Activated CD4-positive, alpha-beta T cell treated with anti-CD3 and anti-CD28 coated beads, Interleukin-2, amount 50 U/mL, for 4 hours (primary cell): Measurements from ENCODE around the gene RECQL.
A peak's percentile ranks its signal among the peaks of the same experiment; 100 is the strongest.

Experiments used
- DNase-seq, 2 experiments: peaks; one replicate each; pipeline ENCODE4 v3.0.0-alpha.2; 2020

The RECQL gene, protein sequence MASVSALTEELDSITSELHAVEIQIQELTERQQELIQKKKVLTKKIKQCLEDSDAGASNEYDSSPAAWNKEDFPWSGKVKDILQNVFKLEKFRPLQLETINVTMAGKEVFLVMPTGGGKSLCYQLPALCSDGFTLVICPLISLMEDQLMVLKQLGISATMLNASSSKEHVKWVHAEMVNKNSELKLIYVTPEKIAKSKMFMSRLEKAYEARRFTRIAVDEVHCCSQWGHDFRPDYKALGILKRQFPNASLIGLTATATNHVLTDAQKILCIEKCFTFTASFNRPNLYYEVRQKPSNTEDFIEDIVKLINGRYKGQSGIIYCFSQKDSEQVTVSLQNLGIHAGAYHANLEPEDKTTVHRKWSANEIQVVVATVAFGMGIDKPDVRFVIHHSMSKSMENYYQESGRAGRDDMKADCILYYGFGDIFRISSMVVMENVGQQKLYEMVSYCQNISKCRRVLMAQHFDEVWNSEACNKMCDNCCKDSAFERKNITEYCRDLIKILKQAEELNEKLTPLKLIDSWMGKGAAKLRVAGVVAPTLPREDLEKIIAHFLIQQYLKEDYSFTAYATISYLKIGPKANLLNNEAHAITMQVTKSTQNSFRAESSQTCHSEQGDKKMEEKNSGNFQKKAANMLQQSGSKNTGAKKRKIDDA

DNA sequence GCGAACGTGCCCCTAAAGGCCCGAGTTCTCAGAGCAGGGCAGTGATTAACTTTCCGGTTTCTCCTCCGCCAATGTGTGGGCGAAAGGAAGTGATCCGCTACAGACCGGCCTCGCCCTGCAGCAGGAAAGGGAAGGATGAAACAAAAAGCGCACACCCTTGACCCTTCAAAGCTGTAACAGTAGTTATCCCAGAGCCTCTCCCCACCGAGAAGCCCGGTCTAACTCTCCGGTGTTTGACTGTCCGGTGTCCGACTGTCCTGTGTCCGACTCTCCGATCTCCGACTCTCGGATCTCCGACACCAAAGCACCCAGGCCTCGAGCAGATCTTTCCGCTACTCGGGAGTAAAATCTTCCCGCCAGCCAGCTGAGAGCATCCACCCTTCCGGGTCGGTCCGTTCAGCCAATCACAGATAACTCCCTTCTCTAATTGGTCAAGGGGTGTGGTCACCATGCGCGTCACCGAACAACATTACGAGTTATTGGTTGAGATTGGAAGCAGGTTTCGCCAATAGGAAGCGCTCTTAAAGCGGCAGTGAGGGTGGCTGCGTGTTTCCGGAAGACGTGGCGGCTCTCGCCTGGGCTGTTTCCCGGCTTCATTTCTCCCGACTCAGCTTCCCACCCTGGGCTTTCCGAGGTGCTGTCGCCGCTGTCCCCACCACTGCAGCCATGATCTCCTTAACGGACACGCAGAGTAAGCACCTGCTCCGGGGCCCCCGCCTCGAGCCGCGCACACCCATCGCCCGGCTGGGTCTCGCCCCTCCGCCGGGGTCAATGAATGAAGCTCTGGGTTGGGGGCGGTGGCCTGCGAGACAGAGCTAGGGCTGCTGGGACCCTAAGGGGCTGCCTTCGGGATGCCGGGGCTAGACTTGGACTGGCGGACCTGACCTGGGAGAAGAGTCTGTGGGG, at the start of gene RECQL, which contains the start of gene GOLT1B:
Gene RECQL, minus strand, starts transcription at position 378 of the 906 bp plus-strand sequence. CDS start 2,065 bp downstream, outside the sequence.
Gene GOLT1B, plus strand, starts transcription at position 532 of the 906 bp plus-strand sequence. Its CDS starts 135 bp downstream, at position 667.
- DNase-seq = peak; percentile 85 to 87

DNA sequence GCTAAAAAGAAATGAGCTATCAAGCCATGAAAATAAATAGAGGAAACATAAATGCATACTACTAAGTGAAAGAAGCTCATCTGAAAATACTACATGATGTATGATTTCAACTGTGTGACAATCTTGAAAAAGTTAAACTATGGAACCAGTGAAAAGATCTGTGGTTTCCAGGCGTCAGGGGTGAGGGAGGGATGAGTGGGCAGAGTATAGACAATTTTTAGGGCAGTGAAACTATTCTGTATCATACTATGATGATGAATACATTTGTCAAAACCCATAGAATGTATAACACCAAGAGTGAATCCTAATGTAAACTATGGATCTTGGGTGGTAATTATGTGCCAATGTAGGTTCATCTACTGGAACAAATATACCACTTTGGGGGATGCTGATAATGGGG, 46.0 kb upstream of the RECQL start:
- DNase-seq = no peak

DNA sequence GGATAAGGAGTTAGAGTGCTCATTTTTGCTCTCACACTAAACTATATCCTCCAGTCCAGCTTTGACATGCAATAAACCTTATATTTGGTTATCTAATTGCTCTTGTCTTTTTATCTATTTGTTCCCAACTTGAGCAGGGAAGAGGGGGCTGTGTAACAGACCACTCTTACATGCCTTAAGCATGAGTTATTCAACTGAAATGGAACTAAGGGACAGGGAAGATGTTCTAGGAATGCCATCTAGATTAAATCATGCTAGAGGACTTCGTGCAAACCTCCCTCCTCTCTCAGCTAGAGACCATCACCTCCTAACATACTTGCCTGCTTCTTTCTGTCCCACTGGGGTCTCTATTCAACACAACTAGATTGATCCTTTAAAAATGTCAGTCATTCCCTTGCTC, 45.3 kb upstream of the RECQL start:
- no peak for DNase-seq

DNA sequence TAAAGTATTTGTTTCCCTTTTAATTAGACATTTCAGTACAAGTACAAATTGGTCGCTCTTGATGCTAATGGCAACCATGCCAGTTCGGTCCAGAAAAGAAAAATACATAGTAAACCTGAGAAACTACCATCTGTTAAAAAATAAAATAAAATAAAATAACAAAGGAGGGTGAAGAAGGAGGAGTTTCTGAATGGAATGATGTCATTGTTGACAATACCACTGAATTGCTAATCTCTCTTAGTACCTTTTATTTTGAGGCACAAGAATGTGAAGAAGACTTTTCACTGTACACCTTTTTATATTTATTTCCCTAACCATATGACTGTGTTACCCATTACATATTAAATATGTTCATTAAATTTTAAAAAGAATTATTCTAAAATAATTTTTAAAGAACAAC, 44.1 kb upstream of the RECQL start:
- DNase-seq = no peak

DNA sequence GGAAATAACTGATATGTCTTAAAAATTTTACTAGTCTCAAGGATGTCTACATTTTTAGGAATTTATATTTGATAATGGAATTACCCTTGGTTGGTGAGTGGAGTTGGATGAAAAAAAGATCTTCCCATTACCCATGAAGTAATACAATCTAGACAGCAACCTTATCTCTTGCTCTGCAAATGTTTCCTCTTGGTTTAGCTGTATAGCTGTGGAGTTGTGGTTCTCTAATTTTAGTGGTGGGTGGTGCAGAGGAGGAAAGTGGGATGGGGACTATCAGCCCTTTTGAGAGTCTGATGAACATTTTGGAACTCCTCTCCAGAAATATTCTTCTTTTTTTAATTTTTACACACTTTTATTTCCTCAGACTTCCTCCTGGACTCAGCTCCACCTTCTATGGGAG, 41.7 kb upstream of the RECQL start:
- DNase-seq = no peak

DNA sequence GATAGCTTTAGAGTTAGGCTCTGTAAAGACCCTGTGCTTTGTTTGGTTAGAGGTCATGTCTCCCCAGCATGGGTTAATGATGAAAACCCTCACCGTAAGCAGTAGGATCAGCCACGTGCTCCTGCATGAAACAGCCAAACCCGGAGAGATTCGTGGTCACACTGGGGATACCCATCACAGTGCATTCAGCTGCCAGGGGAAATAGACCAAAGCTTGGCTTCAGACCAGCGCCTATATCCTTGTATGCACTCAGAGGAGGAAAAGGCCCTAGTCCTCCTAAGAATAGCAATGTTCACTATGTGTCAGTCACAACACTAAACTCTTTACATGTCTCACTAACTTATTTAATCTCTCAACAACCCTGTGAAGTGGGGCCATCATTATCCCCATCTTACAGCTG, 41.0 kb upstream of the RECQL start:
- no peak for DNase-seq

DNA sequence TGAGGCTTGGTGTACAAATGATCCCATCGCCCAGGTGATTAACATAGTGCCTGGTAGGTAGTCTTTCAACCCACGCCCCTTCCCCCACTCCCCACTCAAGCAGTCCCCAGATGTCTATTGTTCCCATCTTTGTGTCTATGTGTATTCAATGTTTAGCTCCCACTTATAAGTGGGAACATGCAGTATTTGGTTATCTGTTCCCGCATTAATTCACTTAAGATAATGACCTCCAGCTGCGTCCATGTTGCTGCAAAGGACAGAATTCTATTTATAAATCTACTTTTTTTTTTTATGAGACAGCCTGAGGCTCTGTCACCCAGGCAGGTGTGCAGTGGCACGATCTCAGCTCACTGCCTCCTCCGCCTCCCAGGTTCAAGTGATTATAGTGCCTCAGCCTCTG, 40.3 kb upstream of the RECQL start:
- DNase-seq = no peak

DNA sequence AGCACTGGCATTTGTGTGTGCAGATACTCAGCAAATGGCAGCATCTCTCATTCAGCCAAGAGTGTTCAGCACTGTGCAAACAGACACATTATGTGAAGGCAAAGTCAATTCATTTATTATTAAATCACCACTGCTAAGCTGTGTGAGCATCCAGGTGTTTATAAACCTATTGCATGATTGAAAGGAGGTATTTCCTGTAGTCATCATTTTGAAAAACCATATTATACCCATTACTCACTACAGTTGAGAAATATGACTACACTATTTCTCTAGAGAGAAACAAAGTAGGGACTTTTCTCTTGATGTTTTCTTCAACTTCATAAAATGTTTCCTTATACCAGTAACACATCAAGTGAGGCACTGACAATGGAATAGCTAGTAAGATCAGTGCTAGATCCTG, 38.4 kb upstream of the RECQL start:
- no peak for DNase-seq

DNA sequence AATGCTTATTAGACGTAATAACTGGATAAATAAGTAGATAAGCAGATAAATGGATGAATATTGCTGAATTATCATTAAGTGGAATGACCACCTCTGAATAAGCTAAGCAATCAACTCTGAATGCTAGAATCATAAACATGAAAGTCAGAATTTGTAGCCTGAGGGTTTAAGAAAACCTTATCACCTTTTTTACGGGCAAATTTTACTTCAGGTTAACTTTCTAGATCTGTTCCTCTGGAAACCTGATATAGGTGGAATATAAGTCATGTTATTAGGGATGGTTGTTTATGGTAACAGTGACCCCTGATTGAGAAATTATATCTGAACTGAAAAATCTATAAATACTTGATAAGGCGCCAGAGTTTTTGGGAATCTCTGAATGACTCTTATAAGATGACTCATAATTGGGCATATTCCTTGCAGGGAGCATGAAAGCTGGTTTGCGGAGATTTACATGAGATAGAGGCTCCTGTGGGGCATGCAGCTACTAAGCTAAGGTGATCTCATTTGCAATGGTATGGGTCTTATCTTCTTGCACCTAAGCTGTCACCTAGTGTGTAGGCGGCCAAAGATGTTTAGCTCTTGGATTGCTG, 36.7 kb upstream of the RECQL start:
- no peak for DNase-seq

DNA sequence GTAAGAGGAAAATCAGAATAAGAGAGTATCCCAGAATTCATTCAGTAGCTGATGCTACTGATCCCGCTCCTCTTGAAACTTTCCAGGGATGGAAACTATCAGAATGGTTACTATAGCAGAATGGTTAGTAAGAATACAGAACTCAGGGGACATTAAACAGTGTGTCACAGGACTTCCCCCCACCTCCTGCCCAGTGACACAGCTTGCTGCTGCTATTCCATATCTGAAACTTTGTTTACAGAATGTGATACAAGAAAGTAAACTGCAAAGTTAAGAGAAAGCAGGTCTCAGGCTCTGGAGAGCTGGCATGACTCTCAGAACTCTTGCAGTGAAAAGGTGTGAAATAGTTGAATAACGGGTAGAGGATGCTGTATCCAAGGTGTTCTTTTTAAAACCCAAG, 28.0 kb upstream of the RECQL start:
- DNase-seq = no peak

DNA sequence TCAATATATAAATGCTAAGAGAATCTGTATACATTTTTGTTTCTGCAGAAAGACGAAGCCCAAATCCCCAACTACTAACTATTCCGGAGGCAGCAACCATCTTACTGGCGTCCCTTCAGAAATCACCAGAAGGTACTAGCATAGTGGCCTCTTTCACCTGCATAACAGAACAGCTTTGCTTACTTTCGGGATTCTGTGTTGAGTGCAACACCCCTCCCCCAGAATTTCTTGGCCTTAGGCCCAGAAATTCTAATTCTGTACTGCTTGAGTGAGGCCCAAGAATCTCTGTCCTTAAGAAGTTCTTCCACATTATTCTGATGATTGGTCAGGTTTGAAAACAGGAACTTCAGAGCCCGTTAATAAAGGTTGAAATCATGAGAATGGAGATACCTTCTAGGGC, 27.5 kb upstream of the RECQL start:
- DNase-seq = no peak

DNA sequence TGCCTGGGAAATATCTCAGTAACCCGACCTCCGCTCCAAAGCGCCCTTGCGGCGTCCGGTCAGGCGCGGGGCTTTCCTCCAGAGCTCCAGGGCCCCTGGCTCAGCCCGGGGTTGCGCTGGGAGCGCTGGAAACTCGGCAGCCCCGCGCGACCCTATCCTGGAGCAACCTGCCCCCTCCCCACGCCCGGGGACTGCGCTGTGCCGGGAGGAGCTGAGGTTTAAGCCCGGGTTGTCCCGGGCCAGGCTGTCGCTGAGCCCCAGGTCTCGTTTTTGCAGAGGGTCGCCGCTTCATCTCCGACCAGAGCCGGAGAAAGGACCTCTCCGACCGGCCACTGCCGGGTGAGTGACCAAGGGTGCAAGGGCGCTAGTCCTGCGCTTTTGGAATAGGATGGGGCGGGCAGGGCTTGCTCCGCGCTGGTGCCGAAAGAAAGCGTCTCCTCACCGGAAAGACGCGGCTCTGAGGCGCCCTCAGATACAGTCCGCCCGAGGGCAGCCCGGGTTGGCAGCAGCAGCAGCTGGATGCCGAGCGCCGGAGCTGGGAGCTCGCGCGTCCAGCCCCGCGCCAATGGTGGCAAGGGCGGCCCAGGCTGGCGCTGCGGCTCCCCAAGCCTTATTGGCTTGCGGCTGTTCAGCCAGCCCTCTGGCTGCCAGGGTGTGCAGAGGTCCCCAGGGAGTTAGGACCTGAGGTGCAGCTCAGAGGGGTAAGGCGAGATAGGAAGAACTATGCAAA, 26.2 kb upstream of the RECQL start:
- DNase-seq = peak; percentile 34 to 46

DNA sequence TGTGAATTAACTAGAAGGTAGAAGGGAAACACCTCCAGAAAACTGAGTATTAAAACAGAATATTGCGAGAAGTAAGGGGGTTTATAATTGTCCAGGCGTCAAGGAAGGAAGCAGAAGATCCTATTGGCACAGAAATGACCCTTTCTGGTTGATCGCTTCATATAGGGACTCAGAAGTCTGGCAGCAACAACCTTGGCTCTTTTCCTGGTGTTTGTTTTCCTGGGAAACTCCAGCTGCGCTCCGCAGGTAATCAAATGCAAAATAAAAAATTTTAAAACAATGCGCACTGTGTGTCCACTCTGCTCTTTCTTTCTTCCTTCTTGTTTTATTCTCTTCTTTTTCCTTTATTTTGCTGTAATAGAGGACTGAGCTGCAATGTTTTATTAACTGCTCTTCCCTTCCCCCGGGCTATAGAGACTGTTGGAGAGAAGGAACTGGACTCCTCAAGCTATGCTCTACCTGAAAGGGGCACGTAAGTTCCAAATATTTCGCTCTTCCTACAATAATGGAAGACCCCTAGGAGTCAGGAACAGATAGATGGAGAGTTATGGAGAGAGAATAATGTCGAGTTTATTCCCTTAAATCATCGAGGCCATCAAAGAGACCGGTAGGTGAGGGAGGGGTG, 25.4 kb upstream of the RECQL start:
- DNase-seq = no peak

DNA sequence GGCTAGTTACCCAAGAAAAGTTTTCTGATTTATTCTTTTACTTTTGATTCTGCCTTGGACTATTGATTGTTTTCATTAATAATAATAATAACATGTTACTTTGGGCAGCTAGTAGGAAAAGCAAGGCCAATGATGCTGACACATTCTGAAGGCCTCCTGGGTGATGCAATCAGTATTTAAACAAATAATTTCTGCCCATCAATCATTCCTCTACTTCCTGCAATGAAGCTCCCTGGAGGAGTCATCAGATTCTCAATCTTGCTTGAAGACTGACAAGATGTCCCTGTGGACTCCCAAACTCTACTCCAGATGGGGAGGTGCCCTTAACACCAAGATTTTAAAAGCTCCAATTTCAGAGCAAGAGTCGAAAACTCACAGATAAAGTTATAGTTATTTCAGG, 24.6 kb upstream of the RECQL start, which contains the start of gene SPX:
Gene SPX, plus strand, starts transcription at position 244 of the 400 bp plus-strand sequence. CDS start 177 bp downstream, outside the sequence.
- DNase-seq = no peak

DNA sequence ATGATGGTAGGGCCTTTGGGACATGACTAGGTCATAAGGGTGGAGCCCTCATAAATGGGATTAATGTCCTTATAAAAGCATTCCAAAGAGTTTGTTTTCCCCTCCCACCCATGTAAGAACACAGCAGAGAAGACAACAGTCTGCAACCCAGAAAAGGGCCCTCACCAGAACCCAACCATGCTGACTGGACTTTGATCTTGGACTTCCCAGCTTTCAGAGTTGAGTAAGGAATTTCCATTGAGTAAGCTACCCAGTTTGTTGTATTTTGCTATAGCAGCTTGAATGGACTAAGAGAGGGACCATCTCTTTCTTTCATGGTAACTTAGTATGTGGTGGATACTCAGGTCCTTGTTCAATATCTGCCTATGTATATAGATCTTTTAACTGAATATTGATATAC, 21.7 kb upstream of the RECQL start:
- DNase-seq = no peak

DNA sequence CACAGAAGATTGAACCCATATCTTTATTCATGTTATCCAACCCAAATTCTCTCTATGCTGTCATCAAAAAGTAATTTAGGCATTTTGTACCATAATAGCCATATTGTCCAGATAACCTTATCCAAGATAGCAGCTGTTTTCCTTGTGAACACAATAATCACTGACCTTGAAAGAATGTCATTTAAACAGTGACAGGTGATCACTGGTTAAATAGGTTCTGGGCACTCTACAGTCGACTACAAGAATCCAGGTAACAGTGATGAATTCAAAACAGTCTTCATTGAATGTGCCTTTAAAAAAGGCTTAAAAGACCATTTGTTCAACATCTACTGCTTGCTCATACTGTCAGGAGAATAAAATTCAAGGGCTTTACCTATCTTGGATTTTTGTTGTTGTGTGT, 20.1 kb upstream of the RECQL start:
- DNase-seq = no peak

DNA sequence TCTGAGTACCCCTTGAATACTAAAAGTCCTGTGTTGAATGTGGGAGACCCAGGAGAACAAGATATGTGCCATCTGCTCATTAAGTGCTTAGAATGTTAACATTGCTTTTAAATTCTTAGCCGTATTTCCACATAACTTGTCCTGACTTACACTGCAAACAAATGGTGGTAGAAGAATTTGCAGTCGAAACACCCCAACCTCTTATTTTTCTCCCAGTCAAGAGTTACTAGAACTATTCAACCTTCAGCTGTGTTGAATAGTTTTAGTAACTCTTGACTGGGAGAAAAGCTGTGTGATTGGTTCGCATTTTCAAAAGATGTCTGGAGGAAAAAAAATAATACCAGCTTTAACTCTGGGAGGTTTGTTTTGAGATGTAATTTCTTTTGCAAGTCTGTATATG, 17.0 kb upstream of the RECQL start:
- DNase-seq = no peak

DNA sequence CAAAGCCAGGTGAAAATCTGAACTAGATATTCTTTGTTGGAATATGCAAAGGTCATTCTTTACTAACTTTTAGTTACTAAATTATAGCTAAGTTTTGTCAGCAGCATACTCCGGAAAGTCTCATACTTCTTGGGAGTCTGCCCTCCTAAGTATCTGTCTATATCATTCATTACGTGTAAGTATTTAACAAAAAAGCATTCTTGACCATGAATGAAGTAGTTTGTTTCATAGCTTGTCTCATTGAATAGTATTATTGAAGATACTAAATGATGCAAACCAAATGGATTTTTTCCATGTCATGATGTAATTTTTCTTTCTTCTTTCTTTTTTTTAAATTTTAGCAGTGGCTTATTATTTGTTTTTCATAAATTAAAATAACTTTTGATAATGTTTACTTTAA, 14.8 kb upstream of the RECQL start:
- no peak for DNase-seq

DNA sequence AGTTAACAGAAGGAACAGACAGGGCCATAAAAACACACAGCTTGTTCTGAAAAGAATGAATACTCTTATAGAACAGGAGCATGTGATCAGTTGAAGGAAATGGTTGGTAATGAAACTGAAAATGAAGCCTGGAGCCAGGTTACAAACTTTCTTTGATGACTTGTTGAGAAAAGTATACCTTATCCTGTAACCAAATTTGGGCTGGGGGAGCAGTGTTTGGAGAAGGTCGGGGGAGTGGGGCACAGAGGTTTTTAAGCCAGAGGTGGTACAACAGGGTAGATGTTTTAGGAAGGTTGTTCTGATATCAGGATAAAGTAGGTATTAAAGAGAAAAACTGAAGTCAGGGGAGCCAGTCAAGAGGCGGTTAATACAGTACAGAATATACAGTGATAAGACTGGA, 8.3 kb upstream of the RECQL start:
- DNase-seq = no peak

DNA sequence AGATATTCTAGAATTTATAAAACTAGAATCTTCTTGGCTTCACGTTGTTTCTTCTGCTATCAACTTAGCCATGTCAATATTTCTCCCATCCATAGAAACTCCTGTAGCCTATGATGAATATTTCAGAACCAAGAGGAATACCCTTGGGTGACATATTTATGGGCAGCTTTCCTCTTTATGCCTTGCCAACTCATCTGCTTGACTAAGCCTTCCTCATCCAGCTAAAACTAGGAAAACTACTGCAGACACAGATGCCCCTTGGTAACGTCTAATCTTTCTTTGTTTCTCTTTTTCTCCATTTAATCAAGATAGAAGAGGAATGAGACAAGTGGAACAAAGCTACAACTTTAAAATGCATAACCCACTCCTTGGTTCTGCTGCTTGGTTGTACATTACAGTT, 6.4 kb upstream of the RECQL start:
- no peak for DNase-seq

DNA sequence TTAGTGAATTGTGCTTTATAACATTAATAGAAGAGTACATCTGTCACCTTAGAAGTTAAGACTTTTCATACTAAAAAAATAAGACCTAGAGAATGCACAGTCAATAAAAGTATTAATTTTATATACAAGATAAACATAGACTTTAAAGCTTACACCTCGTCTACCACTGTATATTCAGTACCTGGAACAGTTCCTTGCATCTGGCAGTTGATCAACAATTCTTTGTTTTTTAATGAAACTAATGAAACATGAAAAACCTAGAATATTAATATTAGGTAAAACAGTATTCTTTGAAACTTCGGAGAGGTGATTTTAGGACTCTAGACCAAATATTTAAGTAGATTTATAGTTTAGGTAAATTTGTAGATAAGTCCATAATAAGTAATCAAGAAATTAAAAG, 4.5 kb upstream of the RECQL start:
- DNase-seq = no peak

DNA sequence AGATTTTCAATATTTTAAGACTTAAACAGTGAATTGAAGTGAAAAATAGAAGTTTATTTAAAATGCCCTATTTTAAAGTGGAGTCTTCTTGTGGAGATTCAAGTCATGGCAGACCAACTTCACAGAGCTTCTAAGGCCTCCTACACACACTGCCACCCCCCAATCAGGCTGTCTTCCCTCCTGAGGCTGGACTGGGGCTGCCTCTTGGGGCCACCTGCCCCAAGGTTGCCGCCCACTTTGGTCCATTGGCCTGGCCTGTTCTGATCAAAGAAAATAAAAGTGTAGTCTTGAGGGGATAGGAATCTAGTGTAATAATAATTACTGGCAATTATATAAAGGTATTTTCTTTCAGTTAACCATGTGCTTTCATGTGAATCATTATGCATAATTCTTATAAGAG, 1.4 kb upstream of the RECQL start:
- no peak for DNase-seq
